Inflammatory macrophage treated with lipopolysaccharide for 1 hour (primary cell): ENCODE measurements around the gene GRB2.
"Not testable (repeated sequence)": the region's sequence is repeated elsewhere in the genome, so short reads cannot be mapped to it uniquely, and the experiment has no call there.

Experiments
- DNase-seq, 2 donors: peaks; one replicate each; pipeline ENCODE4 v3.0.0-alpha.2; 2020 to 2022

GRB2 gene

GRCh38 chr17:75316253-75316652, 89.2 kb downstream of the GRB2 start:
- DNase-seq = no peak

GRCh38 chr17:75315541-75316243, 89.8 kb downstream of the GRB2 start:
- DNase-seq = peak; percentile 88 to 92

GRCh38 chr17:75313941-75314551, 91.4 kb downstream of the GRB2 start:
- peak; percentile 91 to 95 for DNase-seq

GRCh38 chr17:75308732-75309629, 96.5 kb downstream of the GRB2 start:
- DNase-seq = no peak

DNA sequence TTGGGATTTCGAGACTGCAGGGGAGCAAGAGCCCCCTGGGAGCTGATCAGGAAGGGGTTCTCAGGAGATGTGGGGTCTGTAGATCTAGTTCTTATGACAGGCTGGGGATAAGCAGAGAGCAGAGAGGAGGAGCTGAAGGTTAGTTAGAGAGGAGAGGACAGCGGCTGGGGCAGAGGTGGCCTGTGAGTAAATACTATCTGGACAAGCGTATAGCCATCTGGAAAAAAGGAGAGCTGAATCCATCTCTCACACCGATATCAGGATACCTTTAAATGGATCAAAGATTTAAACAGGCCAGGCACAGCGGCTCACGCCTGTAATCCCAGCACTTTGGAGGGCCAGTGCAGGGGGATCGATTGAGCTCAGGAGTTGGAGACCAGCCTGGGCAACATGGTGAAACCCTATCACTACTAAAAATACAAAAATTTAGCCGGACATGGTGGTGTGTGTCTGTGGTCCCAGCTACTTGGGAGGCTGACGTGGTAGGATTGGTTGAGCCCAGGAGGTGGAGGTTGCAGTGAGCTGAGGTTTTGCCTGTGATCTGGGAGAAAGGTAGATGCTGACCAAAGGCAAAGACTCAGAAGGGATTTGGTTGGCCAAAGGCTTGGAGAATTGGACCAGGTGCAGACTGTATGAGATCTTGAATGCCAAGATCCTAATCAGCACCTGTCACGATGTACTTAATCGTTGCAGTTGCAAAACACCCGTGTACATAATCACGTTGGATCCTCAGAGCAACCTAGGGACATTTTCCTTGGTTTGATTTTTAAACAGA, 97.3 kb downstream of the GRB2 start:
- no peak for DNase-seq

- peak; percentile 87 to 92 for DNase-seq
These were observed 103.8 kb downstream of the GRB2 start for GRCh38 chr17:75301502-75302206.

DNA sequence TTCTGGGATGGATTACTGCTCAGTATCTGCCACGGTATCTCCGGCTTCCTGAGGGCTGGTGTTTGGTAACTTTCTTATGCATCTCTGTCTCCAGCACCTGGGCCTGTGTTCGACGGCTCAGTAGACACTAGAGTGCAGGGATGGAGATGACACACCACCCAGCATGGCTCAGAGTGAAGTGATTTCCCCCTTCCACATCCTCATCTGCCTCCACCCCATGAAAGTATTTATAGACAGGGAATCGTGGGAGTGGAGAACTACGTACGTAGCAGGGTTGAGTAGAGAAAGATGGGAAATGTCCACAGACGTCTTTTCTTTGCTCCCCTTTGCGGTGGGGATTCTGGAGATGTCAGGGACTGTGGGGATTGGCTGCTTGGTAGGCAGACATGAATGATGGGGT, 104.4 kb downstream of the GRB2 start:
- DNase-seq = peak; percentile 78 to 94

DNA sequence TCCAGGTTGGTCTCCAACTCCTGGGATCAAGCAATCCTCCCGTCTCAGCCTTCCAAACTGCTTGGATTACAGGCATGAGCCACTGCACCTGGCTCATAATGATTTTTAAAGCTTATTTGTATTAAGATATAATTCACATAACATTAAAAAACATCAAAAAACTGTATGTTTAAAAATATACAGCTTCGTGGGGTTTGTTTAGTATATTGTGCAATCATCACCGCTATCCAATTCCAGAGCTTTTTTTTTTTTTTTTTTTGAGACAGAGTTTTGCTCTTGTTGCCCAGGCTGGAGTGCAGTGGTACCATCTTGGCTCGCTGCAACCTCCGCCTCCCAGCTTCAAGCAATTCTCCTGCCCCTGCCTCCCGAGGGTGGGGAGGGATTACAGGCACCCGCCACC, 105.2 kb downstream of the GRB2 start:
- DNase-seq = no peak

GRCh38 chr17:75295201-75296158, 110.0 kb downstream of the GRB2 start:
- peak; percentile 90 to 93 for DNase-seq

DNA sequence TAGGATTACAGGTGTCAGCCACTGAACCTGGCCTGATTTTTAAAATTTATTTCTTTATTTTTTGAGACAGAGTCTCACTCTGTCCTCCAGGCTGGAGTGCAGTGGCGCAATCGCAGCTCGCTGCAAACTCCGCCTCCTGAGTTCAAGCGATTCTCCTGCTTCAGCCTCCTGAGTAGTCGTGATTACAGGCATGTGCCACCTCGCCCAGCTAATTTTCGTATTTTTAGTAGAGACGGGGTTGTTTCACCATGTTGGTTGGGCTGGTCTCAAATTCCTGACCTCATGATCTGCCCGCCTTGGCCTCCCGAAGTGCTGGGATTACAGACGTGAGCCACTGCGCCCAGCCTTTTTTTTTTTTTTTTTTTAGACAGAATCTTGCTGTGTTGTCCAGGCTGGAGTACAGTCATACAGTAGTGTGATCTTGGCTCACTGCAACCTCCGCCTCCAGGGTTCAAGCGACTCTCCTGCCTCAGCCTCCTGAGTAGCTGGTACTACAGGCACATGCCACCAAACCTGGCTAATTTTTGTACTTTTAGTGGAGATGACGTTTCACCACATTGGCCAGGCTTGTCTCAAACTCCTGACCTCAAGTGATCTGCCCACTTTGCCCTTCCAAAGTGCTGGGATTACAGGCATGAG, 112.5 kb downstream of the GRB2 start:
- DNase-seq = not testable (repeated sequence)

- DNase-seq = peak; percentile 76 to 77
These were observed 115.6 kb downstream of the GRB2 start for GRCh38 chr17:75289832-75290337.

GRCh38 chr17:75289115-75289831, 116.2 kb downstream of the GRB2 start, which contains the start of gene SLC25A19:
Gene SLC25A19 (minus strand): TSS chr17:75289433. CDS start chr17:75286764, 2,669 bp downstream.
- DNase-seq = peak; percentile 95 to 97

GRCh38 chr17:75288770-75289114, 116.7 kb downstream of the GRB2 start:
- no peak for DNase-seq

DNA sequence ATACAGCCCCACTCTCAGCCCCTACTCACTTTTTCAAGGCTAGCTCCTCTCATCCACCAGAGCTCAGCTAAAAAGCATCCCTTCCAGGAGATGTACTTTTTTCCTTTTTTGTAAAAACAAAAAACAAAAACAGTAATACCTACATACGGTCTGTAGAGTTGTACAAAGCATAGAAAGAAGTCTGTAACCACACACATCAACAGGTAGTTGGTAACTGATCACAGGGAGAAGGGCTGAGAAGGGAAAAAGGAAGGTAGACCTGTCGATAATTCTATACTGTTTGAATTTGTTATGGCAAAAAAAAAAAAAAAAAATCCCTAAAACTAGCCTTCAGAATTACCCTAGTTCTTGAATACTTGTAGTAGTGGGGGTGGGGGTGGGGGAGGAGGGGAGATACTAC, 117.1 kb downstream of the GRB2 start:
- DNase-seq = no peak

DNA sequence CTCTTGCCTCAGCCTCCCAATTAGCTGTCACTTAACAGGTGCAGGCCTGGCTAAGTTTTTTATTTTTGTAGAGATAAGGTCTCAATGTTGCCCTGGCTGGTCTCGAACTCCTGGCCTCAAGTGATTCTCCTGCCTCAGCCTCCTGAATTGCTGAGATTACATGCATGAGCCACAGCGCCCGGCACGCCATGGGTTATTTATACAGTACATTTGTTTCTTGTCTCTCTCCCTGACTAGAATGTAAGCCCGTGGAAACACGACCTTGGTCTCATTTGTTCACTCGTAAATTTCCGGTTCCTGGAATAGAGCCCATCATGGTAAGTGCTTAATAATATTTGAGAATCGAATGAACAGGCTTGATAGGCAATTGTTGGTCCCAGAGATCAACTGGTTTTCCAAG, 118.3 kb downstream of the GRB2 start:
- DNase-seq = no peak

DNA sequence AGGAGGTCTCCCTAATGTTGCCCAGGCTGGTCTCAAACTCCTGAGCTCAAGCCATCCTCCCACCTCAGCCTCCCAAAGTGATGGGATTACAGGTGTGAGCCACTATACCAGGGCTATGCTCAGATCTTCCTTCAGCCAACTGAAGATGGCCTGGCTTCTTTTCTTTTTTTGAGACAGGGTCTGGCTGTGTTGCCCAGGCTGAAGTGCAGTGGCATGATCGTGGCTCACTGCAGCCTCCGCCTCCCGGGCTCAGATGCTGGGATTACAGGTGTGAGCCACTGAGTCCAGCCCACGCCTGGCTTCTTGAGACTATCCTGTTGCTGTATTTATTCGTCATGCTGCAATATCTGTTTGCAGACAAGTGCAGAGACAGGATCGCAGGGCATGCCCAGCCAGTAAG, 120.4 kb downstream of the GRB2 start:
- no peak for DNase-seq

GRCh38 chr17:75280189-75280588, 125.3 kb downstream of the GRB2 start:
- DNase-seq = not testable (repeated sequence)

GRCh38 chr17:75277664-75278071, 127.8 kb downstream of the GRB2 start:
- DNase-seq = no peak

GRCh38 chr17:75273977-75274708, 131.3 kb downstream of the GRB2 start:
- DNase-seq = no peak
